ENCODE results near the gene BTG2.
A peak's percentile ranks its signal among the peaks of the same experiment; 100 is the strongest.
"Not testable (repeated sequence)": the region's sequence is repeated elsewhere in the genome, so short reads cannot be mapped to it uniquely, and the experiment has no call there.

The BTG2 gene, protein sequence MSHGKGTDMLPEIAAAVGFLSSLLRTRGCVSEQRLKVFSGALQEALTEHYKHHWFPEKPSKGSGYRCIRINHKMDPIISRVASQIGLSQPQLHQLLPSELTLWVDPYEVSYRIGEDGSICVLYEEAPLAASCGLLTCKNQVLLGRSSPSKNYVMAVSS

DNA sequence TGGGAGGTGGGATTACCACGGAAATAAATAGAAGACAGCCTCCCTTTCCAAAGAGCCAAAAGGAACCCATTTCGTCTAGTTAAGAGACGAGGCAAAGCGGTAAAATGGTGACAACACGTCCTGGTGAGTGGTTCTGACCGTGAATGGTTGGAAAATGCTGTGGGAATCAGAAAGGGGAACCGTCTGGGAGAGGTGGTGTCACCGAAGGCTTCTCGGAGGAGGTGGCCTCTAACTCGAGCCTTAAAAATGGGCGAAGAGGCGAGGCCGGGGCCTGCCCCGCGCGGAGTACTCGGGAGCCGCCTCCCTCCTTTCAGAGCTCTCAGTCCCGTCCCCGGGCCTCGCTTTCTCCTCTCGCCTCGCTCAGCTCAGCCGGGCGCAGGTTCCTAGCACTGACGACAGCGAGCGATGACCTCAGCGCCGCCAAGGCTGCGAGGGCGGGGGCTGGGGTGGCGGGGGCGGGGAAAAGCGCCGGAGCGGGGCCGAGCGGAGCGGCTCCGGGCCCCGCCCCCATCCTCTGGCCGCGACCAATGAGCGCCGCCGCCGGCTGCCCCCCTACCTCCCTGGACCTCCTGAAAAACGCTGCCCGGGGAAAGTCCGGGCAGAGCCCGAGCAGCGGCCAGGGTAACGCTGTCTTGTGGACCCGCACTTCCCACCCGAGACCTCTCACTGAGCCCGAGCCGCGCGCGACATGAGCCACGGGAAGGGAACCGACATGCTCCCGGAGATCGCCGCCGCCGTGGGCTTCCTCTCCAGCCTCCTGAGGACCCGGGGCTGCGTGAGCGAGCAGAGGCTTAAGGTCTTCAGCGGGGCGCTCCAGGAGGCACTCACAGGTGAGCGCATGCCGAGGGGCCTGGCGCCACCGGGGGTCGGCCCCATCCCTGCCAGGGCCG is at the start of gene BTG2:
TSS of gene BTG2 (plus strand) at position 601 of the 890 bp plus-strand sequence. CDS start at position 689, 88 bp downstream.
- peak; percentile 93 for DNase-seq

DNA sequence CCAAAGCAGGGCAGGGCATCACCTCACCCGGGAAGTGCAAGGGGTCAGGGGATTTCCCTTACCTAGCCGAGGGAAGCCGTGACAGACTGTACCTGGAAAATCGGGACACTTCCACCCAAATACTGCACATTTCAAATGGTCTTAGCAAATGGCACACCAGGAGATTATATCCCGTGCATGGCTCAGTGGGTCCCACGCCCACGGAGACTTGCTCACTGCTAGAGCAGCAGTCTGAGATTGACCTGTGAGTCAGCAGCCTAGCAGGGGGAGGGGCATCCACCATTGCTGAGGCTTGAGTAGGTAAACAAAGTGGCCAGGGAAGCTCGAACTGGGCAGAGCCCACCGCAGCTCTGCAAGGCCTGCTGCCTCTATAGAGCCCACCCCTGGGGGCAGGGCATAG is 48.7 kb upstream of the BTG2 start:
- DNase-seq, result not testable (repeated sequence)

DNA sequence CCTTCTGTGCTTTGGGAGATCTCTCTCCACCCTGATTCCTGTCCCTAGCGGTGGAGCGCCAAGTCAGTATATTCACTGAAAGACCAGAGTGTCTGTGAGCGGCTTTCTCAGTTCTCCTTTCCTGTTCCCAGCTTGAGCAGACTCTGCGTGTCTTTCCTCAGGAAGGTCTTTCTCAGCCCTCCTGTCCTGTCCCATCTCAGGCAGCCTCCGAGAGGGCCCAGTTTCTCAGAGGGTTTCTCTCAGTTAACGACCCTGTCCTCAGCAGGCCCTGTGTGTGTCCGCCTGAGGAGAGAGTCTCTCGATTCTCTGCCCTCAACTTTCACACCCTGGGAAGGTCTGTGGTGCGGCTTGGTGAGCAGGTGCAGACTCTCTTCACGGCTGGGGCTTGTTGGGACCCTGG is 41.8 kb upstream of the BTG2 start:
- no peak for DNase-seq

DNA sequence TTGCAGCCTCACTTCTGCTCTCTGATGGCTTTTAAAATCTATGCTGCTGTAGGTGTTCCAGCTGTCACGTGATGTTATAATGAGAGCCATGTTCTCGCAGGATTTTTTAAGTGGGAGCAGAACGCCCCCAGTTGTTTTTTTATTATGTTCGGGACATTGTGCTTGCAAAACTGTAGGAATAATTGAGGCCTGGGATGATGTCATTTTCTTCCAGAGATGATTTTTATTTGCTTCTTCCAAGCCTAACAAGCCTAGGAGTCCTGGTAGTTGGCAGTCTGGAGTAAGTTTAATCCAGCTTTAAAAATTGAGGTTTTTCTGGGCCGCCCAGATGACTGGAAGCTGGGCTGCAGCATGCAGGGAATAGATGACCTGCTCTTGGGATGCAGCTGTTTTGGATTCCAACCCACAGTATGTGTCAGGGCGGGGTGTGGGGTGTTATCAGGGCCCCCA is 41.2 kb upstream of the BTG2 start:
- DNase-seq, result no peak

DNA sequence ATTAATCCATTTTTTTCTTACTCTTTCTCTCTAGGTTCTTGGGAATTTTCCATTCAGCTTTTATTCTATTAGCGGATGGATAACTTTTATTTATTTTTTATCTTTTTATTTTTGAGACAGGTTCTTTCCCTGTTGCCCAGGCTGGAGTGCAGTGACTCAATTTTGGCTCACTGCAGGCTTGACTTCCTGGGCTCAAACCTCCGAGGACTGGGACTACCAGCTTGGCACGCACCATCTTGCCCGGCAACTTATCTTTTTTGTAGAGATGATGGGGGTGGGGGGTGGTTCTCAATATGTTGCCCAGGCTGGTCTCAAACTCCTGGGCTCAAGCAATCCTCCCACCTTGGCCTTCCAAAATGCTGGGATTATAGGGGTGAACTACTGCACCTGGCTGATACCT is 39.8 kb upstream of the BTG2 start:
- DNase-seq, result no peak

DNA sequence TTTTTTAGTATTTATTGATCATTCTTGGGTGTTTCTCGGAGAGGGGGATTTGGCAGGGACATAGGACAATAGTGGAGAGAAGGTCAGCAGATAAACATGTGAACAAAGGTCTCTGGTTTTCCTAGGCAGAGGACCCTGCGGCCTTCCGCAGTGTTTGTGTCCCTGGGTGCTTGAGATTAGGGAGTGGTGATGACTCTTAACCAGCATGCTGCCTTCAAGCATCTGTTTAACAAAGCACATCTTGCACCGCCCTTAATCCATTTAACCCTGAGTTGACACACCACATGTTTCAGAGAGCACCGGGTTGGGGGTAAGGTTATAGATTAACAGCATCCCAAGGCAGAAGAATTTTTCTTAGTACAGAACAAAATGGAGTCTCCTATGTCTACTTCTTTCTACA is 39.2 kb upstream of the BTG2 start:
- DNase-seq, result not testable (repeated sequence)

DNA sequence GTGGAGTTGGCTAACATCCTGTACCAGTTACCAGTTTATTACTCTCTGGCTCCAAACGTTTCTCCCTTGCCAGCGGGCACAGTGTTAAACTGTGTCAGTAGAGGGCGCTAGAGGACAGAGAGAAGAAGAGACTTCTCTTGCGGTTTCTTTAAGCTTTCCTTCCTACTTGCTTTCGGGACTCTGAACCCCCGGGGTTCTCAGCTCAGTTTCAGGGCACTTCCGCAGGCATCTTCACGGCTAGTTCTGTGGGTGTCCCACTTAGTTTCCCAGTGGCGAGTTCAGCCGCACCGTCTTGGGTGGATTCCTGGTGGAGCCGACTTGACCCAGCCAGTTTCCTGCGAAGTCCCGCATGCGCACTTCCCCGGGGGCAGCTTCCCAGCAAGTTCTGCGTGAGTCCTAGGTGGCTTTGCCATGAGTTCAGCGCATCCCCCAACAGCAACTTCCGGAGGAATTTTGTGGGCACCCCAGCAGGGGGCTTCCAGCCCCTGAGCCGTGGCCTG is 37.9 kb upstream of the BTG2 start:
- peak; percentile 88 for DNase-seq

DNA sequence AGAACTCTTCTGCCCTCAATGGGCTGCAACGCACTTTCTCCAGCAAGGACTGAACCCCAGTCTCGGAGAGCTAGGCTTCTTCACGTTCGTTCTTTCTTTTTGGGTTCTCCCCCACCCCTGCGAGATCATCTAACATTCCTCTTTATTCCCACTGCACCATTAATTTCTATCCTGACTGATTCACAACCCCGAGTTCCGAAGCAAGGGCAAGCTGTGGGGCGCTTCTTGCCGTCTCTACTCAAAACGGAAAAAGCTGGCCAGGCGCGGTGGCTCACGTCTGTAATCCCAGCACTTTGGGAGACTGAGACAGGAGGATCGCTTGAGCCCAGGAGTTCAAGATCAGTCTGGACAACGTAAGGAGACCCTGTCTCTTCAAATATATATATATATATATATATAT is 37.4 kb upstream of the BTG2 start:
- DNase-seq, result no peak

DNA sequence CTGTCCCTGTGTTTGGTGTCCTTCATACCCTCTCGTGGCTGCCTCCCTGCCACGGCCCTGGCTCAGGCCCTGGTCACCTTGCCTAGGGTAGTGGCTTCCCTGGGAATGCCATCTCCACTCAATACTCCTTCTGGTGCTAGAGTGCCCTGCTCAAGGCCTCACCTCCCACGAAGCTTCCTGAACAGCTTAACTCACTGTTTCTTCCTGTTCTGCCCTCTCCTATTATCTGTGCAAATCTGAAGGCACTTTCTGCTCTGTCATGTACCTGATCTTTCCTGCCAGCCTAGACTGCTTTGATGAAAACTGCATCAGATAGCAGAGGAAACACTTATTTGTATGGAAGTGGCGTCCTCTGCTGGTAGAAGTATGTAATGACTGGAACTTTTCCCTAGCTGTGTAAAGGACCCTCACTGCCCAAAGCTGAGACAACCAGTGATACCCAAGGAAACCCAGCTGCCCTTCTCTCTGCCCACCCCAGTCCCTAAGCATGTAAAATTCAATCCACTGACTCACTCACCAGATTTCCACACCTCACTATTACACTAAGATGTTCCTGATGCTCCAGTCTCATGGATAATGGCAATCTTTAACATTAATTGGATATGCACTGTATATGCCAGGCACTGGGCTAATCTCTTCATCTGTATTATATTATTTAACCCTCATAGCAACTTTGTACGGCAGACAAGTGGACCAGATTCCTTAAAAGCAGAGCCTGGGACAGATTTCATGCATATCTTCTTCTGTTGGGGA is 36.2 kb upstream of the BTG2 start:
- no peak for DNase-seq

DNA sequence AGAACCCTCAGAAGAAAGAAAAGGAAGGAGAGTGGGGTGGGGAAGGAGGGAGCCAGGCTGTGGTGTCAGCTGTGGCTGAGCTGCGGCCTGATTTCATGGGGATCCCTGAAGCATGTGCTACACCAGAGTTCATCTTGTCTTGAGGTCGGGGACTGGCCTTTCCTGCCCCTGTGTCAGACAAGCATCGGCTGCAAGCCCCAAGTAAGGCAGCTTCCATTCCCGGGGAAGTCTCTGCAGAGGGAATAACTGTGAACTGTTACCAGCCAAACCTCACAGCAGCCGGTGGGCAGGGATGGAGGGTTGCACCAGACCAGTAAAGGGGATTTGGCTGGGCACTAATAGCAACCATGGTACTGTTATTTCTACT is 35.7 kb upstream of the BTG2 start:
- DNase-seq, result no peak

DNA sequence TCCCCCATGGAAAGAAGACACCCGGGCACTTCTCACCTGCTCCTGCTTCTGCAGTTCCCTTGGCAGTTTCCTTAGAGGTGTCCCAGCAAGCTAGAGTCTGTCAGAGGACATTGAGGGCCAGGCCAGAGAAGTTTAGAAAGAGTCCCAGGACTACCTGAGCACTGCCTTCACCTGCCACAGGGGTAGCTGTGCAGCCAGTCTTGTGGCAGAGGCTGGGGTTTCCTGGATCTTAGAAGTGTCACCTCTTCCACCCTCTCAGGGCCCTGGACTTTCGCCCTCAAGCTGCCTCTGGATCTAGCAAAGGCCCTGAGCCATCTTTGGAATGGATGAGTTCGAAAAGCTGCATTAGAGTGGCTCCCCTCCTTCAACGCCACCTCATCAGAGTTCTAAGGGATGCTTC is 34.9 kb upstream of the BTG2 start:
- no peak for DNase-seq

DNA sequence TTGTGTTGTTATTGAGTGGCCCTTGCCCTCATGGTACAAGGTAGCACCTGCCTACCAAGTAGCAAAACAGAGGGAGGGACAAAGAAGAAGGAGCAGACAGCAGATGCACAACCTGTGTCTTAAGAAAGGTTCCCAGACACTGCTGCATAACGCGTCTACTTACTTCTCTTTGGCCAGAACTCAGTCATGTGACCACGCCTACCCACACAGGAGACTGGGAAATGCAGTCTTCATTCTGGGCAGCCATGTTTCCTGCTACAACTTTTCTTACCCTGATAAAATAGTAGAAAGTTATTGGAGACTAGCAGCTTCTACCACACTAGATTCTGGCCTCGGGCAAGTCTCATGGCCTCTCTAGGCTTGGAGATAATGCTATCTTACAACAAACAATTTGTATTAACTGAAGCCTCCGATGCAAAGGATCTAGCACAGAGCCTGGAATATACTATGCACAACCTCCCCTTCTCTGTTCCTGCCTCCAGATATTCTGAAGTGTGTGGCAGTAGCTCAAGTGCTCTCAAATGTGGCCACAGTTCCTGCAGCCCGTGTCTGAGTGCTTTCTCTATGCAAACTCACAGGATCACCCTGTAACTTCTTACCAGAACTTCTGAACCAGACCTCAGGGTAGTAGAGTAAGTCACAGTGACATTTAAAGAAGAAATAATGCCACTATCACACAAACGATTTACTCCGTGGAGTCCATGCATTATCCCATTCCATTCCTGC is 34.1 kb upstream of the BTG2 start:
- DNase-seq, result no peak

DNA sequence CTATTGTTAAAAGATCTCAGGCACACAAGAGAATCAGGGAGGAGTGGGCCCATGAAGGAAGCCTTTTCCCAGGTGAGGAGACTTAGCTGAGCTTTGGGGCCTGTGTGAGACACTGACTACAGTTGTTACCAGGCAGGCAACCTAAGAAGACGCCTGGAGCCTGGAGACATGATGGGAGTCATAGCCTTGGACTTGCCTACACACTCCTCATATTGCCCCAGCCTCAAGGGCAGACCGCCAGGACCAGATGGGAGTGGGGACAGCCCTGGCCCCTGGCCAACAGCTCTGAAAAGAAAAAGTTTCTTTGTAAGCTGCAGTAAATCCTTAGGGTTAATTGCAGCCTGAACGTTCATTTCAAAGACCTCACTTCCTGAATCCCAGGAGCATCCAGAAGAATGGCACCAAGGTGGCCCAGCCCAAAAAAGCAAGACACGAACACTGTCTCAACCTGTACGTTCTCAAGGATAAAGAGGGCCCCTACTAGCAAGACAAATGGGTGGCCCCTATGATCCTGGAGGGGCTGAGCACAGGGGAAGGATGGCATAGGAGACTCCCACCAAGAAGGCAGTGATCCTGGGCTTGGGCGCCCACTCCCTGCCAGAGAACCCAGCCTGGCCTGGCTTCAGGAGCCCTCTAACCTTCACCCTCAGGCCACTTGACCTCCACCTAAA is 33.2 kb upstream of the BTG2 start:
- DNase-seq, result no peak

DNA sequence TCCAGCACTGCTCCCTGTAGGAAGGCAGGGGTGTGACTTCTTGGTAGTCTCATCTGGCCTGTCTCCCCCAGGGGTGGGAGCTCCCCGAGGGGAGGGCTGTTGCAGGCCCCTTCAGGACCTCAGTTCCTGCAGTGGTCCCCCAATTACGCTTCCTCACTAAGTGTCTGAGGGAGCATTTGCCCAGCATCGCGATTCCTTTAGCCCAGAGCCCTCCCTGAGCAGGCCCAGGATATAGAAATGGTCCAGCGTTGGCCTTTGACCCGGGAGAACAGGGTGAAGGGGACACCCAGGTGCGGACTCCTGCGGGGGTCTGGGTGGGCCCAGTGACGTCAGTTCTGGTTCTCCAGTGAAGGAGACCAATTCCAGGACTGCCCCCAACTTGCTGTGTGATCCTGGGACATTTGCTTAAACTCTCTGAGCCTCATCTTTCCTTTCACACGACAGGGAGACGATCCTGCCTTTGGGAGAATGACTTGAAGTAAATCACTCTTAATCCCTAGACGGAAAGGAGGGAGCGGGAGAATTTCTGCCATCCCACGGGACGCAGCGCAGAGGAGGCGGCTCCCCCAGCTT is 32.6 kb upstream of the BTG2 start:
- no peak for DNase-seq

DNA sequence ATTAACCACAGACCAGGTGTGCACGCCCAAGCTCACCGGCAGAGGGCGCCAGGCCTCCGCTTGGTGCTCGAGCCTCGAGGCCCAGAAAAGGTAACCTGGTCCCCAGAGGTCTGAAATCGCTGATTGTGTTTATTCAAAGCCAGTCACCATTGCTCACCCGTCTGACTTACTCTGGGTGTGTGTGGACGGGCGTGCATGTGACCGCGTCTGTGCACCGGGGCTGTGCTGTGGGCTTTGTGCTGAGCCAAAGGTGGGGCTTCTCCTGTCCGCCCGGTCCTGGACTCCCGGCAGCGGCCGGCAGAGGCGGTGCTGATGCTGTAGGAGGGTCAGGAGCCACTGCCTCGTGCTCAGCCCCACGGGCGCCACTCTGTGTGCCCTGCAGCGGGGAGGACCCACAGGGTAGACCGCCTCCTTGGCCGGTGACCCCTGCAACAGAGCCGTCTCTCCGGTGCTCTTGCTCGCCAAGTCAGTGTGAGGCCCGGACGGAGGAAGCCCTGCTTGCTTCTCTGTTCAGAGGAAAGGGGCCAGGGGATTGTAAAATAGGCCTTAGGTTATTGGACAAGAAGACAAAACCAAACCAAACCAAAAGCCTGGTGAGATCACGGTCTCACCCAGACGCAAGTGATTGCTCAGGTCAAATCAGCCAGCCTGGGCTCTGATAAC is 32.0 kb upstream of the BTG2 start:
- peak; percentile 93 for DNase-seq

DNA sequence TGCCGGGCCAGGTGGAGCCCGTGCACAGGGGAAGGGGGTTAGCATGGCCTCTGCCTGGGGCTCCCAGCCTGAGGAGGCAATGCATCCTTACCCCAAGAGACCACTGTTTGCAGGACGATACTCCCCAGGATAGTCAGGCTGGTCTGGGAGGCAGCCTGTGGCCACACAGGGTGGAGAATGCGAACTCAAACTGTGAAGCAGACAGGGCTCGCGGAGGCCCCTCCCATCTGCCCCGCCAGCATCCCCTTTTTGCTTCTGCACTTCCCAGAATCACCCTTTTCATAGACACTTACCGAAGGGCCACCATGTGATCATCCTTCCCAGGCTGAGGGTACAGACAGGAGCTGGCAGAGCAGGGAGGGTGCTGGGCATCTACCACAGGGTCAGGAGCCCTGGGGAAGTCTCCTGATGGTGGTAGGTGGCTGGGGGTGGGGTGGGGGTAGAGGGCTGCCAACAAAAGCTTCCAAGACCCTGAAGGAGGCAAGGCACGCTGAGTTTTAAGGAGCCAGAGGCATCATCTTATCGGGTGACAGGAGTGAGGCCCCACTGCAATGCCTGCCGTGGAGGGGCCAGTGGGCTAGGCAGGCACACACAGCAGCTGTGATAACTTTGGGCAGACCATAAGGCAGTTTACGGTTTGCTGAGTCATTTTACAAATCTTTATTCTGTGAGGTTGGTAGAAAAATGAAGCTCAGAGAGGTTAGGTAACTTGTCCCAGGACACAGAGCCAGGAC is 31.3 kb upstream of the BTG2 start:
- DNase-seq, result no peak

DNA sequence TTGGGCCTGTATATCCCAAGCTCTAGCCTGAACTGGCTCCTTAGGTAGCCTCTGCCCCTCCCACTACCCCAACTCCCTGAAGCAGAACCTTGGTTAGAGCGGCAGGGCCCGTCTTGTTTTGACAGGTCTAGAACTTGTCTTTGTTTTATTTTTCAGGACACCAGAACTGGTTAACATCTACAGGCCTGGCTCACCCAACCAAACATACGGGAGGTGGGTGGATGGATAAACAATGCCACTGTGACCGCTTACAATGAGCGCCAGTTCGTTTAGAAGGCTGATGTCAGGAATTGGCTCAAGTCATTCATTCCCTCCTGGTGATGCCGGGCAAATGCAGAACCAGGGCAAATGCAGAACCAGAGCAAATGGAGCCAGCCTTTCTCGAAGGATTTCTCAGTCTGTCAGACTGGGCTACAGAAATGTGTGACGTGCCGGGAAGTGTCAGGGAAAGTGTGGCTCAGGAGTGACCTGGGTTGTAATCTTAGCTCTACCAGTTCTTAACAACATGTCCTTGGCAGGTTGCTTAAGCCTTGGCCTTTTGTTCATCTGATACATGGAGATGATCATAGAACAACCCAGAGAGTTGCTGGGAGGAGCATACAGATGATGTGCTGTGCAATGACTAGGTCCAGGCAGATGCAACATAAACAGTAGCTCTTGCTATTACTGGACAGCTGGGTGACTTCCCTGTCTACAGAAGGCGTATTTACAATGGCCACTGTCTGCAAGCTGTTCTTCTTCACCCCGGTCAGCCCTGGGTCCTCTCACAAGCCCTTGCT is 30.5 kb upstream of the BTG2 start:
- no peak for DNase-seq

DNA sequence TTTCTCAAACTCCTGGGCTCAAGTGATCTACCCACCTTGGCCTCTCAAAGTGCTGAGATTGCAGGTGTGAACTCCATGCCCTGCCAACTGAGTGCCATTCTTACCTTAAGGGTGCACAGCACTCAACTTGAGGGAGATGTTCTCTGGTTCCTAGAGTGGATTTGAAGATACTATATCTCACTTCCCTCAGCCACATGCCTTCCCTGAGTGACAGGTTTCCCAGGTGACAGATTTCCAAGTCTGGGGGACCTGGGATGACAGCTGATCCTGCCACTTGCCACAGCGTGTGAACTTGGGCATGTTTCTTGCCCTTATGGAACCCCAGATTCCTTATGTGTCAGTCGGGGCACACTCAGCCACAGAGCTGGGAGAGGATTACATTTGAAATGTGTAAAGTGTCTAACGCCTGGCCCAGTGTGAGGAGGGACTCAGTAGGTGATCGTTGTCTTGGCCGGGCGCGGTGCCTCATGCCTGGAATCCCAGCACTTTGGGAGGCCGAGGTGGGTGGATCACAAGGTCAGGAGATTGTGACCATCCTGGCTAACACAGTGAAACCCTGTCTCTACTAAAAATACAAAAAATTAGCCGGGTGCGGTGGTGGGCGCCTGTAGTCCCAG is 29.6 kb upstream of the BTG2 start:
- no peak for DNase-seq

DNA sequence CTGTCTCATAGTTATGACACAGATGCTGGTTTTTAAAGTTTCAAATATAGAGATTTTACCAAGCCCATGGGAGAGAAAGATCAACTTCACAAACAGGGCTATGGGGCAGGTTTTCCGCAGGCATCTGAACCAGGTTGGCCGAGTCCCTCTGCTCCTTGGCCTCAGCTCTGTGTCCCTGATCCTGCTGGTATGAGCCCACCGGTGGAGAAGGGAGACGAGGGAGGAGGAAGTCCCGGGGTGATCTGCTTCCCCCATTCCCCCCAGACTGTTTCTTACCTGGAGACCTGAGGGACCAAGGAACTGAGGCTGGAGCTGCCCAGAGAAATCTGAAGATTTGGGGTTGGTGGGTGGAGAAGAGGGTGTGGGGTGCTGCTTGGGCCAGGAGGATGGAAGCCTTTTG is 28.9 kb upstream of the BTG2 start:
- DNase-seq, result no peak
